ENCODE data around the gene SNX24.
"Not testable (repeated sequence)": the region's sequence is repeated elsewhere in the genome, so short reads cannot be mapped to it uniquely, and the experiment has no call there.

SNX24 gene

GRCh38 chr5:122924719-122925395, 79.4 kb downstream of the SNX24 start:
- DNase-seq: no peak

DNA sequence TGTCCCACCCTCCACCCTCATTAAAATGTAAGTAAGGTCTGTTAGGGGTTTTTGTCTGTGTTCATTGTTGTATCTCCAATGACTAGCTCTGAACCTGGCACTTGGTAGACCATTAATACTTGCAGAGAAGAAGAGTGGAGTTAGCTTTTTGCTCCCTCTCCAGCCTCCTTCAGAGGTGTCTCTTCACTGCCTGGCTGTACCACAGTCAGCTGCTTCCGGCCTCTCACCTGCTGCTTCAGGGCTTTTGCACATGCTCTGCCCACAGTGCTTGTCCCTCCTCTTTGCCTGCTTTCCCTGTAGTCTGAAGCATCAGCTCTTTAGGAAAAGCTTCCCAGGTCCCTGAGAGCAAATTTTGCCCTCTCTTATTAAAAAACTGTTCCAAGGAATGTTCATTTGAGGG, 83.6 kb downstream of the SNX24 start:
- DNase-seq: no peak

DNA sequence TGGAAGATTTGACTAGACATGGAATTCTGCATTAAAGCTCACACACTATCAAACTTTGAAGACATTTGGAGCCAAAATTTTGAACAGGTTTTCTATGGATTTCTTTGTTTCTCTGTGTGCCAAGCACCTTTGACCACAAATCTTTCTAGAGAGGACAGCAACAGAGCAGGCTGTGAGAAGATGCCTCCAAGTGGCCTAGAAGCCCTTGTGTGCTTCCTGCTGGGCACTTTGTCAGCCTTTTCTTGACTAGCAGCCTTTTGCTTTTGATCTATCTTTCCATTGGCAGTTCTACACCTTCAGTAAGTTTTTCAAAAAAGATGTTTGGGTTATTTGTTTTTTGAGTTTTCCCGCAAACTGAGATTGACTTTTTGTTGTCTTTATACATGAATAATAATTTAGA, 84.6 kb downstream of the SNX24 start:
- DNase-seq: no peak

DNA sequence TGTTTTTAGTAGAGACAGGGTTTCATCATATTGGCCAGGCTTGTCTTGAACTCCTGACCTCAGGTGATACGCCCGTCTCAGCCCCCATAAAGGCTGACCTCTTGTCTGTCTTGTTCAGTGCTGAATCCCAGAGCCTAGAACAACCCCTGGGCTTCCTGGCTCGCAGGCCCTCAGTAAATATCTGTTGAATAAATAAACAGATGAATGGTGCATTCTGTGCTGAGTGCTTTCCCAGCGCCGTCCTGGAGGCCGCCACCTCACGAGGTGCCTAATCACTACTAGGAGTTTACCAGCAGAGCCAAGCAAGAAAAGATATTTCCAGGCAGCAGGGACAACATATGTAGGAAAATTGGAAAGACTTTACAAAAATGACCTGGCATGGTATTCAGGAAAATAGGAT, 88.5 kb downstream of the SNX24 start:
- no peak for DNase-seq

DNA sequence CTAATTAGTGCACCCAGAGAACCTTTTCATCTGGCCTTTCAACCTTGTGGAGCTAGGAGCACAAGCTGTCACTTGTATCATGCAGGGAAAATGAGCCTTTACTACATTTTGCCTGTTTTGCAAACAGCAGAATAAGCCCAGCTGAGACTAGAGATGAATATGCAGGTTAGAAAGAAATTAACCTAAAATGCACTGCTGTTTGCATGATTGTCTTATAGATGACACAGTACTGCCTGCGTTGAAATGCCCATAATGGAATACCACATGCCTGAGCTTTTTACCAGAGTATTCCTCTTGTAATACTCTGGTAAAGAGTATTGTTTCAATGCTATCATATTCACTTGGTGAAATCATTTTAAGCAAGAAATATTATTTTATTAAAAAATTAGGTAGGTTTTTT, 90.7 kb downstream of the SNX24 start:
- no peak for DNase-seq

GRCh38 chr5:122937914-122938313, 92.5 kb downstream of the SNX24 start:
- DNase-seq: no peak

DNA sequence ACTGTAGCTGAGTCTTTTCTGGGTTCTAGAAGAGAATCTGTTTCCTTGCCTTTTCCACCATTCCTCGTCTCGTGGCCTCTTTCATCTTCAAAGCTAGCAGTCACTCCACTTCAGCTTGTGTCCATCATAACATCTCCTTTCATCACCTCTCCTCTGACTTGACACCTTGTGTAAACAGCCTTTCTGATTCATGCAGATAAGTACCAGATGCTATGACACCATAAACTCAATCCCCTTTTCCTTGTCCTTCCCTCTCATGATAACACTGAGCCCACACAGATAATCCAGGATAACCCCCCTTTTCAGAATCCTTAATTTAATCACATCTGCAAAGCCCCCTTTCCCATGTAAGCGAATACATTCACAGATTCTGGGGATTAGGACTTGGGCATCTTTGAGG, 95.5 kb downstream of the SNX24 start:
- no peak for DNase-seq

- no peak for DNase-seq
These were observed 96.3 kb downstream of the SNX24 start for GRCh38 chr5:122941737-122942136.

GRCh38 chr5:122942164-122942914, 96.9 kb downstream of the SNX24 start:
- DNase-seq: peak; percentile 9

DNA sequence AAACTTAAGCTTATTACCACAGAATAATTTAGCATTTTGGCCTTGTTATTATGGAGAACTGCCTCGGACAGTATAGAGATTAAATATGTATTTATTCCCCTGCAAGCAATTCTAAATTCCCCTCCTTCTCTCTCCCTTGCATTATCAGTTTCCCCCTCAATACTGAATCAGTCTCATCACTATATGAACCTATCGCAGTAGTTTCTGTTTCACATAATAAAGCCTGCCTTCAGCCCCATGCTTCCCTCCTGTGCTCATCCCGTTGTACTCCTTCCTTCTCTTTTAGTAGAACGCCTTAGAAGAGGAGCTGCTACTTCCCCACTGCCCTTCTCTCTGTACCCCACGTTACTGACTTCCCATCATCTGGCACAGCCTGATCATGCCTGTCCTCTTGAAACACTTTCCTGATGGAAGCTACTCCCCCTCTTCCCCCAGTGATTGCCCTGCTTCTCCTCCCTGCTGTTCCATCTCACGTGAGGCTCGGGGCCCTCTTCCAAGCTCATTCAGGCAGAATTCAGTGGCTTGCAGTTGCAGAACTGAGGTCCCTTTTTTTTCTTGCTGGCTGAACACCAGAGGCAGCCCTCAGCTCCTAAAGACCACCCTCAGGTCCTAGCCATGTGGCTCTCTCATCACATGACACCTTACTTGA, 97.8 kb downstream of the SNX24 start:
- DNase-seq: no peak

GRCh38 chr5:122944051-122944450, 98.6 kb downstream of the SNX24 start:
- no peak for DNase-seq

DNA sequence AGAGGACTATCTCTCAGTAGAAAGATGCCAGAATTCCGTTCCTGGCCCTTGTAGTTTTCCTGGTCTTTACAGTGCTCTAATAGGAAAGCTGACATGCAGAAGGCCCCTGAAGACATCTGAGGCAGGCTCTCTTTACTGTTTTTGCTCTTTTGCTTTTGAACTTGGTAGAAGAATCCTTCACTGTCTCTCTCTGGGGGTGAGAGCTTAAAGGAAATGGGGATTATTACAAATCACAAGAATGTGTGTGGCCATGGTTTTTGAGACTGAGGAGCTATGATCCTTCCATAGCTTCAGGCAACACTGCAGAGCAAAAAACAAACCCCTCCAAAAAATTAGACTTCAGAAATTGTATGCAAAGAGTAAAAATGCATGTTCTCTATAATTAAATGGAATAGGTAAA, 102.0 kb downstream of the SNX24 start:
- no peak for DNase-seq

GRCh38 chr5:122947772-122948171, 102.4 kb downstream of the SNX24 start:
- DNase-seq: no peak

- DNase-seq: no peak
These were observed 102.9 kb downstream of the SNX24 start for GRCh38 chr5:122948319-122948718.

DNA sequence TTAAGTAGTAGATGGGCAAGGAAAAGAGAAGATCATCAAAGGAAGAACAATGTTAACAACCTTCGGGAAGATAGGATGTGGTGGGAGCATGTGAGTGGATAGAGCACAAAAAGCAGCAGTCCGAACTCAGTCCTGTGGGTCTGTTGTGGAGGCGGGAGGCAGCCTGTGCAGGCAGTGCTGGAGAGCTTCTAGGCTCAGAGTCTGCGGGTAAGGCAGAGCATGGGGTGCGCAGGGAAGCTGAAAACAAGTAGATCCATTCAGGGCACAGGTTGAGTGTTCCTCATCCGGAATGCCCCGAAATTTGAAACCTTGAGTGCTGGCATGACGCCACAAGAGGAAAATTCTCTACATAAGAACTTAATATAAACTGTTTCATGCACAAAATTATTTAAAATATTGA, 106.2 kb downstream of the SNX24 start:
- DNase-seq: no peak

GRCh38 chr5:122954719-122955118, 109.3 kb downstream of the SNX24 start:
- DNase-seq: no peak

DNA sequence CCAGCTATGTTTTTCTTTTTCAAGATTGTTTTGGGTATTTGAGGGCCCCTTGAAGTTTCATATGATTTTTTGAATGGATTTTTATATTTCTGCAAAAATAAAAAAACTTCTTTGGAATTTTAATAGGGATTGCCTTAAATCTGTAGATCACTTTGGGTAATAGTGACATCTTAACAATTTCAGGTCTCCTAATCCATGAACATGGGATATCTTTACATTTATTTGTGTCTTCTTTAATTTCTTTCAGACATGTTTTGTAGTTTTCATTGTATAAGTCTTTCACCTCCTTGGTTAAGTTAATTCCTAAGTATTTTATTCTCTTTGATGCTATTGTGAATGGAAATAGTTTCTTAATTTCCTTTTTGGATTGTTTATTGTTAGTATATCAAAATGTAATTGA, 112.0 kb downstream of the SNX24 start:
- no peak for DNase-seq

GRCh38 chr5:122959740-122960445, 114.5 kb downstream of the SNX24 start:
- no peak for DNase-seq

GRCh38 chr5:122963305-122963704, 117.9 kb downstream of the SNX24 start:
- no peak for DNase-seq

GRCh38 chr5:122965111-122965510, 119.7 kb downstream of the SNX24 start:
- no peak for DNase-seq

DNA sequence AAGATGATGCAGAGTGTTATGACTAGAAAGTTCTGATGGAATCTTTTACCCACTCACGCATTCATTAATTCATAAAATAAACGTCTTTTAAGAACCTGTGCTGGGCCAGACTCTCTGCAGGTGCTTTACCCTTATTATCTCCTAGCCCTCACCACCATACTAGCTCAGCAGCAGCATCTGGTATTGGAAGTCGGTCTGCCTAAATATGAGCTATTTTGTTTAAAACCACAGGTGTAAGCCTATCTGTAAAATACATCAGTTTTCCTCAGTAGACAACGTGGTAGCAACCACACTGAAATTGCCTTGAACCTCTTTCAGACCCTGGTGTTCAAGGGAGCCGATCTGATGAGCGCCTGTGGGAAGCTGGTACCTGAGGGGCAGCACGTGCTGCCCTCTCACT, 121.7 kb downstream of the SNX24 start:
- DNase-seq: no peak

- no peak for DNase-seq
These were observed 122.2 kb downstream of the SNX24 start for GRCh38 chr5:122967625-122968024.

DNA sequence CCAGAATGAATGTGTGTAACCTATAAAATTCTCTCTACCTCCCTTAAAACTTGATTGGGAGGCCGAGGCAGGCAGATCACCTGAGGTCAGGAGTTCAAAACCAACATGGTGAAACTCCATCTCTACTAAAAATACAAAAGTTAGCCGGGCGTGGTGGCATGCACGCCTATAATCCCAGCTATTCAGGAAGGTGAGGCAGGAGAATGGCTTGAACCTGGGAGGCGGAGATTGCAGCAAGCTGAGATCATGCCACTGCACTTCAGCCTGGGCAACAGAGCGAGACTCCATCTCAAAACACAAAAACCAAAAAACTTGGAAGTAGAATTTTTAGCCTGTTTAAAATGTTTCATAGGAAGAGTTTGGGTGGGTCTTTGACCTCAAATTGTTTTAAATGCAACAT, 122.6 kb downstream of the SNX24 start:
- not testable (repeated sequence) for DNase-seq

DNA sequence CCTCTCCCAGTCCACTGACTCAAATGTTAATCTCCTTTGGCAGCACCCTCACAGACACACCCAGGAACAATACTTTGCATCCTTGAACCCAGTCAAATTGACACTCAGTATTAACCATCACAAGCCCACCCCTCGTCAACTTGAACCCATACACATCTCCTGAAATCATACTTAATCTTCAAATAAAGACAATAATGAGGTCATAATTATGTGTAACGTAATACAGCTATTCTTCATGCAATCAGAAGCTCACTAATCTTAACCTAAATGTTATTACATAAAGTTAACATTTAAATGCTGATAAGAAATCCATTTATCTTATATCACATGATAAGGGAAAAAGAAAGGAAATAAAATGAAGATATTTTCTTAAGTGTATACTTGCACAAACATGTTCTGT, 125.9 kb downstream of the SNX24 start:
- DNase-seq: no peak
